ENCODE results near the gene RAMP2. TPM values are rescaled to one million over a fixed set of nuclear protein-coding genes. Genes with fewer than 3 reads are reported as not detected.
"Not testable (repeated sequence)": the region's sequence is repeated elsewhere in the genome, so short reads cannot be mapped to it uniquely, and the experiment has no call there.

The RAMP2 gene
- total RNA-seq, 1 donor from 2014 or later: 1.6 TPM

DNA sequence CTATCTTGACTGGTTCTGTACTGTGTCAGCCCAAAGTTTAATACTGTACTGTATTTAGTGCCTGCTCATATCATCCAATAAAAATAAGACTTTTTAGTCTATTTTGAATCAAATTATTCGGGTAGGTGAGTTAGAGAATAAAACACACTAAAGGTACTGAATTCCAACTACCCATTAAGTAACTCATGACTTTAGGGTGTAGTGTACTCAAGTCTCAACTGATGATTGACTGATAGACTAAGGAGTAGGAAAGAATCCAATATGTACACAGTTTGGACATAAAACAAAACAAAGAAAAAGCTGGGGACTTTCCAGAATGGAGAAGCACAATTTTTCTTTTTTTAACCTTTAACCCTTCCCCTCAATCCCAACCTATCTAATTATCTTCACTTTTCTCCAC, 20.3 kb upstream of the RAMP2 start:
- Mint-ChIP-seq H3K27ac (ENCODE audit: unreplicated experiment) (no peak overlapping the region), H3K4me3 (ENCODE audit: unreplicated experiment) (no peak overlapping the region), H3K27me3 (ENCODE audit: unreplicated experiment) (no peaks in the 10 kb centered on the region), H3K9me3 (ENCODE audit: unreplicated experiment) (no peaks in the 10 kb centered on the region), H3K36me3 (ENCODE audit: unreplicated experiment) (no peaks in the 10 kb centered on the region), H3K4me1 (ENCODE audit: unreplicated experiment) (peaks cover 15% of the 10 kb centered on the region)
- DNase-seq (ENCODE audit: extremely low spot score, unreplicated experiment): no peak
- TF ChIP-seq, protein P1, sequence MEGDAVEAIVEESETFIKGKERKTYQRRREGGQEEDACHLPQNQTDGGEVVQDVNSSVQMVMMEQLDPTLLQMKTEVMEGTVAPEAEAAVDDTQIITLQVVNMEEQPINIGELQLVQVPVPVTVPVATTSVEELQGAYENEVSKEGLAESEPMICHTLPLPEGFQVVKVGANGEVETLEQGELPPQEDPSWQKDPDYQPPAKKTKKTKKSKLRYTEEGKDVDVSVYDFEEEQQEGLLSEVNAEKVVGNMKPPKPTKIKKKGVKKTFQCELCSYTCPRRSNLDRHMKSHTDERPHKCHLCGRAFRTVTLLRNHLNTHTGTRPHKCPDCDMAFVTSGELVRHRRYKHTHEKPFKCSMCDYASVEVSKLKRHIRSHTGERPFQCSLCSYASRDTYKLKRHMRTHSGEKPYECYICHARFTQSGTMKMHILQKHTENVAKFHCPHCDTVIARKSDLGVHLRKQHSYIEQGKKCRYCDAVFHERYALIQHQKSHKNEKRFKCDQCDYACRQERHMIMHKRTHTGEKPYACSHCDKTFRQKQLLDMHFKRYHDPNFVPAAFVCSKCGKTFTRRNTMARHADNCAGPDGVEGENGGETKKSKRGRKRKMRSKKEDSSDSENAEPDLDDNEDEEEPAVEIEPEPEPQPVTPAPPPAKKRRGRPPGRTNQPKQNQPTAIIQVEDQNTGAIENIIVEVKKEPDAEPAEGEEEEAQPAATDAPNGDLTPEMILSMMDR (IDR thresholded peaks at IDR 0.05): no peak

DNA sequence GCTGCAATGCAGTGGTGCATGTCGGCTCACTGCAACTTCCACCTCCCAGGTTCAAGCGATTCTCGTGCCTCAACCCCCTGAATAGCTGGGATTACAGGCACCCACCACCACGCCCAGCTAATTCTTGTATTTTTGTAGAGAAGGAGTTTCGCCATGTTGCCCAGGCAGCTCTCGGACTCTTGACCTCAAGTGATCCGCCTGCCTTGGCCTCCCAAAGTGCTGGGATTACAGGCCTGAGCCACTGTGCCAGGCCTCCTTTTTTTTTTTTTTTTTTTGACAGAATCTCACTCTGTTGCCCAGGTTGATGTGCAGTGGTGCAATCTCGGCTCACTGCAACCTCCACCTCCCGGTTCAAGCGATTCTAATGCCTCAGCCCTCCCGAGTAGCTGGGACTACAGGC, 18.1 kb upstream of the RAMP2 start:
- H3K27ac Mint-ChIP-seq (ENCODE audit: unreplicated experiment); H3K36me3 Mint-ChIP-seq (ENCODE audit: unreplicated experiment); H3K9me3 Mint-ChIP-seq (ENCODE audit: unreplicated experiment); DNase-seq (ENCODE audit: extremely low spot score, unreplicated experiment): not testable (repeated sequence)
- peaks cover 12% of the 10 kb centered on the region for H3K27me3 Mint-ChIP-seq (ENCODE audit: unreplicated experiment)
- H3K4me1 Mint-ChIP-seq (ENCODE audit: unreplicated experiment): peaks cover 15% of the 10 kb centered on the region
- peak overlapping the region; percentile 6 for H3K4me3 Mint-ChIP-seq (ENCODE audit: unreplicated experiment)

DNA sequence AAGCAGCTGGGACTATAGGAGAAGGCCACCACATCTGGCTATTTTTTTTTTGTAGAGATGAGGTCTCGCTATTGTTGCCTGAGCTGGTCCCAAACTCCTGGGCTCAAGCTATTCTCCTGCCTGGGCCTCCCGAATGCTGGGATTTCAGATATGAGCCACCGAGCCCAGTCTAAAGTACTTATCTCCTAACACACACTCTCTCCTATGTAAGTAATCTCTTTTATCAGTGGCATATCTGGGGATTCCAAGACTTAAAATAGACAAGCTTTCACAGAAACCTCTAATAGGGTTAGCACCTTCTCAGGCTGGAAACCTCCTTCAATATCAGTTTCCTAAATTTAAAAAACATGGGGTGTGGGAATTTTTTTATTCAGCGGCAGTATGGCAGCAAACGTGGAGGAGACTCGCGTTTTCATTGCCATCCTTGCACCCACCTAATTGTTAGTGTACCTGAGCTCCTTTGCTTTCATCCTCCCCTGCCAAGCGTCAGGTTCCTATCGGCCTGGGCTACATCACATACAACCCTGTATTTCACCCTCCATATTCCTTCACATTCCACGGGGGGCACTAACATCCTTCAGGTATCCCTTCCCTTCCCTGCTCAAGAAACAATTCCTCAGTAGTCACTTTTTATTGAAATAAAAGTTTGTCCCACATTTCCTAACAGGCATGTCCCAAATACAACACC, 17.3 kb upstream of the RAMP2 start:
- TF ChIP-seq, protein P1 (IDR thresholded peaks at IDR 0.05): peak; percentile 22
- H3K4me1 Mint-ChIP-seq (ENCODE audit: unreplicated experiment): peaks cover 15% of the 10 kb centered on the region

DNA sequence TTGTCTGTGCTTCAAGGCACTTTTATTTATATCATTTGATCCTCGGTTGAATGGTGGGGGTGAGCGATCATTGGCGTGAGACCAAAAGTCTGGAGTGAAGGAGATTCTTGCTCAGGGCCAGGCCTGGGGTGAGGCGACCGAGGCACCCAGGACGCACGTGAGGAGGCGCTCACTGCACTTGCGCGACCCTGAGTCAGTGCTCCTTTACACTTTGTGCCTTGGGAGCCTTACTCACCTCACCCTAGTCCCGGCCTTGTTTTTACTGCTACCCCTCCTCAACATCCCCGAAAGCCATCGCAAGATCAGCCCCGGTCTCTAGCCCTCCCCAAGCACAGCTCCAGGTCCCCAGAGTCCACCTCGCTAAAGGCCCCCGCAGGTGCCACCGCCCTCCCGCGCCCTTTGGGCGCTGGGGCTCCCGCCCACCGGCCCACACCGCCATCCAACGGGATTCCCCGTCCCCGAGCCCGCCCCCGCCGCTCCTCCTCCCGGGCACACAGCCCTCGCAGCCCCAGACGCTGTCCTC, 16.7 kb upstream of the RAMP2 start:
- DNase-seq (ENCODE audit: extremely low spot score, unreplicated experiment): no peak
- TF ChIP-seq, protein P1 (IDR thresholded peaks at IDR 0.05): no peak
- H3K27me3 Mint-ChIP-seq (ENCODE audit: unreplicated experiment): peaks cover 16% of the 10 kb centered on the region
- H3K9me3 Mint-ChIP-seq (ENCODE audit: unreplicated experiment): no peaks in the 10 kb centered on the region
- peak overlapping the region; percentile 89 for H3K27ac Mint-ChIP-seq (ENCODE audit: unreplicated experiment)
- peak overlapping the region; percentile 91 for H3K4me3 Mint-ChIP-seq (ENCODE audit: unreplicated experiment)
- no peaks in the 10 kb centered on the region for H3K36me3 Mint-ChIP-seq (ENCODE audit: unreplicated experiment)
- peaks cover 15% of the 10 kb centered on the region for H3K4me1 Mint-ChIP-seq (ENCODE audit: unreplicated experiment)

More for the DNA sequence above, 17.3 kb upstream of the RAMP2 start:
- Mint-ChIP-seq H3K4me3 (ENCODE audit: unreplicated experiment) (peak overlapping the region; percentile 91), H3K9me3 (ENCODE audit: unreplicated experiment) (no peaks in the 10 kb centered on the region), H3K36me3 (ENCODE audit: unreplicated experiment) (no peaks in the 10 kb centered on the region), H3K27me3 (ENCODE audit: unreplicated experiment) (peaks cover 16% of the 10 kb centered on the region), H3K27ac (ENCODE audit: unreplicated experiment) (peak overlapping the region; percentile 89)
- DNase-seq (ENCODE audit: extremely low spot score, unreplicated experiment): no peak

DNA sequence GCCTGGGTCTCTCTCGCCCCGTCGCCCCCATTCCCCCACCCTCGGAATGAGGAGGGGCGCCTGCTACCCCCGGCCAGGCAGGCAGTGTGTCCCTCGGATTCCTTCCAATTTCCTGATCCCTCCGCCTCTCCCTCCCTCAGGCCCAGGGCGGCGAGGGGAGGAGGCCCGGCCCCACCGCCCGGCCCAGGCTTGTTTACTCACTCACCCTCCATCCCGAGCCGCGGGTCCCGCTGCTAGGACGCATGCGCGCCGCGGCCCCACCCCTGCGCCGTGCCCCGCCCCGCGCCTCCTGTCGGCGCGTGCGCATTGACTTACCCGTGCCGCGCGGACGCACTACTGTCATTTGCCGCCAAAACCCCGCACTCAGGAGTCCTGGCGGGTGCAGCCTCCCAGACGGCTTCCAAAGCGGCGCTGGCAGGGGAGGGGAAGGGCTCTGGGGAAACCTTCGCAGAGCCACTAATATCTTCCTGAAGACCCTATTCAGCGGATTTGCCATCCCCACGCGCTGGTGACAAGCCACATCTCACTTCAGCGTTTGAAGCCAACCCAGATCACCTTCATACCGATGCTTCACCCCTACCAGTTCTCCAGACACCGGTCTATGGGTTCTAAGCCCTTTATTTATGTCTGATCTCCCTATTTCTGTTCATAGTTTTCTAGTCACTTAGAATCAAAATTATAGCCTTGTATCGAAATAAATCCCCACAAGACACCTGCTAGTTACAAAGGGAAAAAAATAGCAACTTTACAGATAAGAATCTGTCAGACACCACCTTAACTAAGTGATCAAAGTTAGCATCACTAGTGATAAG, 16.0 kb upstream of the RAMP2 start, which contains the start of gene EZH1:
Gene EZH1 (minus strand): TSS at position 235 of the 812 bp plus-strand sequence. CDS start 16,099 bp downstream, outside the sequence.
- peaks cover 15% of the 10 kb centered on the region for H3K4me1 Mint-ChIP-seq (ENCODE audit: unreplicated experiment)
- peaks cover 16% of the 10 kb centered on the region for H3K27me3 Mint-ChIP-seq (ENCODE audit: unreplicated experiment)
- no peaks in the 10 kb centered on the region for H3K9me3 Mint-ChIP-seq (ENCODE audit: unreplicated experiment)
- TF ChIP-seq, protein P1 (IDR thresholded peaks at IDR 0.05): no peak
- peak within 1 kb of the TSS; percentile 91 for H3K4me3 Mint-ChIP-seq (ENCODE audit: unreplicated experiment)
- no peaks in the 10 kb centered on the region for H3K36me3 Mint-ChIP-seq (ENCODE audit: unreplicated experiment)
- peak within 1 kb of the TSS; percentile 89 for H3K27ac Mint-ChIP-seq (ENCODE audit: unreplicated experiment)
- DNase-seq (ENCODE audit: extremely low spot score, unreplicated experiment): peak; percentile 98

Measured in osteocyte (in vitro differentiated cells).